Breast epithelium (tissue), 3 donors: ENCODE data around the gene EPB41.

ENCODE experiments used
- POLR2A ChIP-seq: fragments of 450-650 bp; IDR thresholded peaks from one replicate; pipeline ENCODE4 v1.6.1; 2016; ENCODE audit warnings: antibody characterized with exemption, mild to moderate bottlenecking, moderate library complexity
- POLR2AphosphoS5 ChIP-seq, 3 donors: sonication (generic); formaldehyde crosslinking; IDR thresholded peaks; one replicate each; pipeline ENCODE4 v1.6.1; 2017; ENCODE audit warnings: antibody characterized with exemption in 3 of 3
- TF ChIP-seq, protein P1 (sequence below), 3 donors: fragments of 450-650 bp; IDR thresholded peaks; one replicate each; pipeline ENCODE4 v1.5.1; 2016 to 2017; ENCODE audit warnings: antibody characterized with exemption in 3 of 3, mild to moderate bottlenecking in 3 of 3, moderate library complexity in 3 of 3

DNA sequence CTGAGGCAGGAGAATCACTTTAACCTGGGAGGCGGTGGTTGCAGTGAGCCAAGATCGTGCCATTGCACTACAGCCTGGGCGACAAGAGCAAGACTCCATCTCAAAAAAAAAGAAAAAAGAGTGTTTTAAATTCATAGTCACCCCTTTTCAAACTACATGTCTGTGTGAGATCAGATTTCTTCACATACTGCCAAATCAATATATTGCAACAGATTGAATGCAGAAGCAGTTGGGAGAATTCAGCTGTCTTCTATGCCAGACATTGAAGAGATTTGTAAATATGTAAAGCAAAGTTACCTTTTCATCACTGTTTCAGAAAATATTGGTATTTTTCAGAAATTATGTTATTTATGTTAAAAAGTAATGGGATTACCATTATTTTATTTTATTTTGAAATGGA, 108.3 kb downstream of the EPB41 start:
- TF ChIP-seq, protein P1, sequence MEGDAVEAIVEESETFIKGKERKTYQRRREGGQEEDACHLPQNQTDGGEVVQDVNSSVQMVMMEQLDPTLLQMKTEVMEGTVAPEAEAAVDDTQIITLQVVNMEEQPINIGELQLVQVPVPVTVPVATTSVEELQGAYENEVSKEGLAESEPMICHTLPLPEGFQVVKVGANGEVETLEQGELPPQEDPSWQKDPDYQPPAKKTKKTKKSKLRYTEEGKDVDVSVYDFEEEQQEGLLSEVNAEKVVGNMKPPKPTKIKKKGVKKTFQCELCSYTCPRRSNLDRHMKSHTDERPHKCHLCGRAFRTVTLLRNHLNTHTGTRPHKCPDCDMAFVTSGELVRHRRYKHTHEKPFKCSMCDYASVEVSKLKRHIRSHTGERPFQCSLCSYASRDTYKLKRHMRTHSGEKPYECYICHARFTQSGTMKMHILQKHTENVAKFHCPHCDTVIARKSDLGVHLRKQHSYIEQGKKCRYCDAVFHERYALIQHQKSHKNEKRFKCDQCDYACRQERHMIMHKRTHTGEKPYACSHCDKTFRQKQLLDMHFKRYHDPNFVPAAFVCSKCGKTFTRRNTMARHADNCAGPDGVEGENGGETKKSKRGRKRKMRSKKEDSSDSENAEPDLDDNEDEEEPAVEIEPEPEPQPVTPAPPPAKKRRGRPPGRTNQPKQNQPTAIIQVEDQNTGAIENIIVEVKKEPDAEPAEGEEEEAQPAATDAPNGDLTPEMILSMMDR (IDR thresholded peaks at IDR 0.05): no peak
- TF ChIP-seq POLR2AphosphoS5 (IDR thresholded peaks at IDR 0.05) (no peak), POLR2A (no peak)
